Sigmoid colon (tissue), 7 donors: ENCODE measurements around the gene PTPRU. TPM values are rescaled to one million over a fixed set of nuclear protein-coding genes. Genes with fewer than 3 reads are reported as not detected.

Source experiments
- DNase-seq: peaks from one replicate; pipeline ENCODE4 v3.0.0-alpha.2; 2019
- H3K27ac ChIP-seq, 4 donors: fragments of 200-600 bp; sonication (generic); one replicate each; pipeline ENCODE4 v1.5.1; 2016 to 2019; ENCODE audit warnings: mild to moderate bottlenecking in 1 of 4
- H3K27me3 ChIP-seq, 3 donors: fragments of 200-600 bp; sonication (generic); one replicate each; pipeline ENCODE4 v1.5.1; 2019; ENCODE audit warnings: mild to moderate bottlenecking in 1 of 3
- H3K36me3 ChIP-seq, 4 donors: fragments of 200-600 bp; sonication (generic); one replicate each; pipeline ENCODE4 v1.5.1; 2016 to 2019
- H3K4me1 ChIP-seq, 4 donors: fragments of 200-600 bp; sonication (generic); one replicate each; pipeline ENCODE4 v1.5.1; 2017 to 2019
- H3K4me3 ChIP-seq, 4 donors: fragments of 200-600 bp; sonication (generic); one replicate each; pipeline ENCODE4 v1.5.1; 2017 to 2019; ENCODE audit warnings: mild to moderate bottlenecking in 2 of 4, moderate library complexity in 1 of 4
- H3K9me3 ChIP-seq, 4 donors: fragments of 200-600 bp in 3 of 4; sonication (generic) in 3 of 4; one replicate each; pipeline versions ENCODE4 v1.5.1 to v1.6.1; 2013 to 2019
- EP300 ChIP-seq, 4 donors: sonication (generic); formaldehyde crosslinking; IDR thresholded peaks; one replicate each; pipeline ENCODE4 v1.6.1; 2017; ENCODE audit warnings: antibody characterized with exemption in 4 of 4
- POLR2A ChIP-seq, 2 donors: fragments of 450-650 bp; IDR thresholded peaks; one replicate each; pipeline ENCODE4 v1.6.1; 2016; ENCODE audit warnings: antibody characterized with exemption in 2 of 2, mild to moderate bottlenecking in 2 of 2, moderate library complexity in 2 of 2
- POLR2AphosphoS5 ChIP-seq, 4 donors: sonication (generic); formaldehyde crosslinking; IDR thresholded peaks; one replicate each; pipeline ENCODE4 v1.6.1; 2017; ENCODE audit warnings: antibody characterized with exemption in 4 of 4
- WGBS, 2 donors: extraction: QIAGEN DNeasy Blood & Tissue Kit; methylation state at CpG; one replicate each; pipeline ENCODE4 v1.1.7; 2013; 5-methylcytosine and 5-hydroxymethylcytosine counted together
- intact Hi-C: fragments of 100-400 bp; cut with DNase I; formaldehyde crosslinking; loops from one replicate; pipeline ENCODE4 v1.15.1; 2023
- polyA plus RNA-seq, 3 donors: library from polyadenylated mRNA; stranded (reverse); fragments of 200-250 nt; gene quantifications; one replicate each; pipeline ENCODE4 v1.2.3, GENCODE V29; 2013
- total RNA-seq, 4 donors: library from RNA; depleted of rRNA; stranded (reverse); fragments of >200 nt; gene quantifications; one replicate each; pipeline ENCODE4 v1.1.0, GENCODE V29; 2016
- TF ChIP-seq, protein P1 (sequence below), 4 experiments: fragments of 450-650 bp in 3 of 4; fragments of 200-600 bp in 1 of 4; IDR thresholded peaks; one replicate each; pipeline ENCODE4 v1.5.1; 2016 to 2019; ENCODE audit warnings: antibody characterized with exemption in 4 of 4, mild to moderate bottlenecking in 3 of 4, moderate library complexity in 2 of 4
- donor health status: healthy with polysubstance abuse.
- donor health status: Bipolar disorder and iron deficiency.
- donor health status: healthy.

Gene PTPRU
- total and polyA plus RNA-seq, 7 donors = 0.92 to 35.7 (median 8.2) TPM

DNA sequence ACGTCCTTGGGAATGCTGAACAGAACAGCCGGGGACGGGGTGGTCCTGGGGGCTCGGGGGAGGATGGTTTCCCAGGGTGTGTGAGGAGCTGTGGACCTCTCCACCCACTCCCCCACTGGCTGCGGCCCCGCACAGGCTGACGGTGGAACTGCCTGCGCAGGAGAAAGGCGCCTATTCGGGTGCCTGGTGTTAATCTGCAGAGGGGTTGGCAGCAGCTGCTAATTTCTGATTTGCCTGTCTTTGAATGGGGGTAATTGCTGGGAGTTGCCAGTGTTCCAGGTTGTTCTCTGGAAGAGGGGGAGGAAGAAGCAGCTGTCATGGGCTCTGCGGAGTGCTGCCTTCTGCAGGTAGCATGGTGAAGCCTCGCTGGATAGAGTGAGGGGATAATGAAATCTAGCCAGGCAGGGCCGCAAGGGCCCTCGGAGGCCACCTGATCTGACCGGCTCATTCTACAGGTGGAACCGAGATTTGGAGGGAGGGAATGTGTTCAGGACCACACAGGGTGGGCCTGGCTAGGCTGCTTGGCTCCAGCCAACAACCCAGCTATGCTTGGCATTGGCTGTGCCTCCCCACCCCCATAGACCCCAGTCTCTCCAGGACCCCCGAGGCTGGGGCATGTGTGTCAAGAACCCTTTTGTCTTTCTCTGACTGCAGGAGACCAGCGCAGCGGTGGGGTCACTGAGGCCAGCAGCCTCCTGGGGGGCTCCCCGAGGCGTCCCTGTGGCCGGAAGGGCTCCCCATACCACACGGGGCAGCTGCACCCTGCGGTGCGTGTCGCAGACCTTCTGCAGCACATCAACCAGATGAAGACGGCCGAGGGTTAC lies 67.1 kb downstream of the PTPRU start:
- intact Hi-C loops = no loop called here
- Histone ChIP-seq H3K36me3 (peaks cover 0 to 23% (median 0%) of the 10 kb centered on the region in 4 donors), H3K27me3 (no peaks in the 10 kb centered on the region), H3K4me1 (no peaks in the 10 kb centered on the region), H3K4me3 (no peak overlapping the region), H3K27ac (no peak overlapping the region), H3K9me3 (no peaks in the 10 kb centered on the region)
- no peak for DNase-seq
- TF ChIP-seq POLR2AphosphoS5 (IDR thresholded peaks at IDR 0.05) (no peak), EP300 (IDR thresholded peaks at IDR 0.05) (no peak), POLR2A (IDR thresholded peaks at IDR 0.05) (no peak)
- TF ChIP-seq, protein P1, sequence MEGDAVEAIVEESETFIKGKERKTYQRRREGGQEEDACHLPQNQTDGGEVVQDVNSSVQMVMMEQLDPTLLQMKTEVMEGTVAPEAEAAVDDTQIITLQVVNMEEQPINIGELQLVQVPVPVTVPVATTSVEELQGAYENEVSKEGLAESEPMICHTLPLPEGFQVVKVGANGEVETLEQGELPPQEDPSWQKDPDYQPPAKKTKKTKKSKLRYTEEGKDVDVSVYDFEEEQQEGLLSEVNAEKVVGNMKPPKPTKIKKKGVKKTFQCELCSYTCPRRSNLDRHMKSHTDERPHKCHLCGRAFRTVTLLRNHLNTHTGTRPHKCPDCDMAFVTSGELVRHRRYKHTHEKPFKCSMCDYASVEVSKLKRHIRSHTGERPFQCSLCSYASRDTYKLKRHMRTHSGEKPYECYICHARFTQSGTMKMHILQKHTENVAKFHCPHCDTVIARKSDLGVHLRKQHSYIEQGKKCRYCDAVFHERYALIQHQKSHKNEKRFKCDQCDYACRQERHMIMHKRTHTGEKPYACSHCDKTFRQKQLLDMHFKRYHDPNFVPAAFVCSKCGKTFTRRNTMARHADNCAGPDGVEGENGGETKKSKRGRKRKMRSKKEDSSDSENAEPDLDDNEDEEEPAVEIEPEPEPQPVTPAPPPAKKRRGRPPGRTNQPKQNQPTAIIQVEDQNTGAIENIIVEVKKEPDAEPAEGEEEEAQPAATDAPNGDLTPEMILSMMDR (IDR thresholded peaks at IDR 0.05) = no peak
- 74 to 90% methylated on average over 28 of the region's 28 CpGs for WGBS, 2 donors

- Histone ChIP-seq H3K27ac (no peak overlapping the region), H3K4me1 (no peaks in the 10 kb centered on the region), H3K4me3 (no peak overlapping the region), H3K27me3 (no peaks in the 10 kb centered on the region), H3K9me3 (no peaks in the 10 kb centered on the region), H3K36me3 (peaks cover 0 to 23% (median 0%) of the 10 kb centered on the region in 4 donors)
- 43 to 72% methylated on average over 8 of the region's 8 CpGs for WGBS, 2 donors
- no peak for DNase-seq
- TF ChIP-seq EP300 (IDR thresholded peaks at IDR 0.05) (no peak), POLR2A (IDR thresholded peaks at IDR 0.05) (no peak), POLR2AphosphoS5 (IDR thresholded peaks at IDR 0.05) (no peak)
- TF ChIP-seq, protein P1 (IDR thresholded peaks at IDR 0.05) = no peak
- intact Hi-C loops = no loop called here
Measured at GRCh38 chr1:29304025-29304684, 67.8 kb downstream of the PTPRU start.

DNA sequence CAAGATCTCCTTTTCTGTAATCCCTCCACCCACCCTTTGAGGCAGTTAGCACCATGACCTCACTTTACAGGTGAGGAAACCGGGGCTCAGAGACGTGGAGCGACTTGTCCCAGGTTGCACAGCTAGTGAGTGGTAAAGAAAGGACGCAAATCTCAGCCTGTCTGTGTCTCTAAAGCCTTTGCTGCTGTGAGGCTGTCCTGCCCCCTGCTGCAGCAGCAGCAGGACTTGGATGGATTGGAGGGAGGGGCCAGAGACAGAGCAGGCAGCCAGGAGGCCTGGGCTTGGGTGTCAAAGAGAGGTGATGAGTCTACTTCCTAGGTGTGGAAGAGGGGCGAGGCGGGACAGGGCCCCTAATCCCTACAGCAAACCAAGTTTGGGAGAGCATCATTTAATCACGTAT lies 69.6 kb downstream of the PTPRU start:
- no peak for DNase-seq
- Histone ChIP-seq H3K9me3 (no peaks in the 10 kb centered on the region), H3K4me3 (no peak overlapping the region), H3K27me3 (no peaks in the 10 kb centered on the region), H3K27ac (no peak overlapping the region), H3K36me3 (peaks cover 0 to 10% (median 0%) of the 10 kb centered on the region in 4 donors), H3K4me1 (no peaks in the 10 kb centered on the region)
- 82 to 86% methylated on average over 7 of the region's 7 CpGs for WGBS, 2 donors
- TF ChIP-seq POLR2A (IDR thresholded peaks at IDR 0.05) (no peak), EP300 (IDR thresholded peaks at IDR 0.05) (no peak), POLR2AphosphoS5 (IDR thresholded peaks at IDR 0.05) (no peak)
- TF ChIP-seq, protein P1 (IDR thresholded peaks at IDR 0.05) = no peak
- intact Hi-C loops = no loop called here

- Histone ChIP-seq H3K27me3 (no peaks in the 10 kb centered on the region), H3K27ac (no peak overlapping the region), H3K36me3 (peaks cover 0 to 10% (median 0%) of the 10 kb centered on the region in 4 donors), H3K9me3 (no peaks in the 10 kb centered on the region), H3K4me1 (no peaks in the 10 kb centered on the region), H3K4me3 (no peak overlapping the region)
- 92 to 95% methylated on average over 10 of the region's 10 CpGs for WGBS, 2 donors
- no peak for TF ChIP-seq POLR2A (IDR thresholded peaks at IDR 0.05)
- no peak for TF ChIP-seq EP300 (IDR thresholded peaks at IDR 0.05)
- TF ChIP-seq POLR2AphosphoS5 (IDR thresholded peaks at IDR 0.05) = no peak
- TF ChIP-seq, protein P1 (IDR thresholded peaks at IDR 0.05) = no peak
- intact Hi-C loops = no loop called here
- DNase-seq = no peak
Measured at GRCh38 chr1:29306471-29307140, 70.3 kb downstream of the PTPRU start.
